NCI-H1048 (cell line): Measurements from ENCODE around the gene CDH8.

Source experiments
- DNase-seq: peaks from one replicate; lab custom pipeline; 2025; lab: John Stamatoyannopoulos, UW

The CDH8 gene

GRCh38 chr16:62036101-62036801 is at the start of gene CDH8:
TSS of gene CDH8 (minus strand) at chr16:62036438. CDS start at chr16:62021403, 15,035 bp downstream.
- DNase-seq, result no peak

GRCh38 chr16:62079236-62079635 is 43.0 kb upstream of the CDH8 start:
- DNase-seq, result no peak

GRCh38 chr16:62077998-62078397 is 41.8 kb upstream of the CDH8 start:
- DNase-seq, result peak; percentile 6

- DNase-seq, result no peak
Observed at GRCh38 chr16:62076886-62077285, 40.6 kb upstream of the CDH8 start.

- no peak for DNase-seq
Observed at GRCh38 chr16:62068747-62069146, 32.5 kb upstream of the CDH8 start.

GRCh38 chr16:62067981-62068380 is 31.7 kb upstream of the CDH8 start:
- DNase-seq, result no peak

- DNase-seq, result no peak
Observed at GRCh38 chr16:62067182-62067581, 30.9 kb upstream of the CDH8 start.

- no peak for DNase-seq
Observed at GRCh38 chr16:62066747-62067146, 30.5 kb upstream of the CDH8 start.

- no peak for DNase-seq
Observed at GRCh38 chr16:62064173-62064572, 27.9 kb upstream of the CDH8 start.

- DNase-seq, result no peak
Observed at GRCh38 chr16:62060089-62060488, 23.9 kb upstream of the CDH8 start.

GRCh38 chr16:62059527-62059926 is 23.3 kb upstream of the CDH8 start:
- no peak for DNase-seq

GRCh38 chr16:62058412-62058811 is 22.2 kb upstream of the CDH8 start:
- no peak for DNase-seq

- no peak for DNase-seq
Observed at GRCh38 chr16:62051942-62052341, 15.7 kb upstream of the CDH8 start.

GRCh38 chr16:62050793-62051192 is 14.6 kb upstream of the CDH8 start:
- no peak for DNase-seq

- DNase-seq, result no peak
Observed at GRCh38 chr16:62046801-62047200, 10.6 kb upstream of the CDH8 start.

- DNase-seq, result no peak
Observed at GRCh38 chr16:62041401-62041800, 5.2 kb upstream of the CDH8 start.

GRCh38 chr16:62038646-62039045 is 2.4 kb upstream of the CDH8 start:
- DNase-seq, result no peak

GRCh38 chr16:62038225-62038624 is 2.0 kb upstream of the CDH8 start:
- DNase-seq, result no peak

GRCh38 chr16:62036802-62037135 is 531 bp upstream of the CDH8 start:
- DNase-seq, result no peak

GRCh38 chr16:62035115-62036092 is 834 bp downstream of the CDH8 start:
- no peak for DNase-seq

GRCh38 chr16:62034231-62035114 is 1.8 kb downstream of the CDH8 start:
- DNase-seq, result no peak

GRCh38 chr16:62033065-62033464 is 3.2 kb downstream of the CDH8 start:
- no peak for DNase-seq
